Naive thymus-derived CD8-positive, alpha-beta T cell (primary cell): ENCODE results near the gene SPHK2. TPM values are rescaled to one million over a fixed set of nuclear protein-coding genes. Genes with fewer than 3 reads are reported as not detected.
A peak's percentile ranks its signal among the peaks of the same experiment; 100 is the strongest.

Experiments used
- ATAC-seq, 2 donors: fragments of 150-1000 bp; cut with Tn5 transposase in 1 of 2; sonication (Bioruptor Pico), chemical (Tn5 transposase) in 1 of 2; 1 replicate in 1 of 2; 2 replicates in 1 of 2; pipeline ENCODE4 v1.10.0; 2021; ENCODE audit warnings: mild to moderate bottlenecking in 2 of 2, moderate library complexity in 2 of 2
- POLR2A ChIA-PET: fragments of 350-600 bp; sonication (Branson Sonifier 250); formaldehyde crosslinking; loops from one replicate; lab custom pipeline; 2021; ENCODE audit warnings: antibody characterized with exemption; lab: Charles Lee
- DNase-seq, 10 donors: peaks; one replicate each; pipeline versions ENCODE4 v3.0.0 to v3.0.0-alpha.2; 2020 to 2022
- H3K27ac Mint-ChIP-seq, 10 donors: one replicate each; pipeline ENCODE4 v1.8.0; 2020 to 2022; ENCODE audit warnings: mild to moderate bottlenecking in 10 of 10, mixed read lengths in 10 of 10, moderate library complexity in 4 of 10, inconsistent platforms in 1 of 10
- H3K27me3 Mint-ChIP-seq, 5 donors: one replicate each; pipeline ENCODE4 v1.8.0; 2021 to 2022; ENCODE audit warnings: mixed read lengths in 5 of 5
- H3K36me3 Mint-ChIP-seq, 3 donors: one replicate each; pipeline ENCODE4 v1.8.0; 2020 to 2022; ENCODE audit warnings: mixed read lengths in 3 of 3, mild to moderate bottlenecking in 2 of 3, inconsistent platforms in 1 of 3
- H3K4me1 Mint-ChIP-seq, 4 donors: one replicate each; pipeline ENCODE4 v1.8.0; 2021 to 2022; ENCODE audit warnings: mixed read lengths in 4 of 4
- H3K4me3 Mint-ChIP-seq, 10 donors: one replicate each; pipeline ENCODE4 v1.8.0; 2020 to 2022; ENCODE audit warnings: mild to moderate bottlenecking in 10 of 10, mixed read lengths in 10 of 10, moderate library complexity in 6 of 10, inconsistent platforms in 1 of 10
- H3K9me3 Mint-ChIP-seq, 9 donors: one replicate each; pipeline ENCODE4 v1.8.0; 2020 to 2022; ENCODE audit warnings: mixed read lengths in 9 of 9, mild to moderate bottlenecking in 3 of 9, inconsistent platforms in 1 of 9, moderate library complexity in 1 of 9
- polyA plus RNA-seq, 3 donors: library from polyadenylated mRNA; unstranded; fragments of 300-500 nt; fragmentation: Illumina TruSeq; gene quantifications; one replicate each; pipeline ENCODE4 v1.2.3, GENCODE V29; 2021
- total RNA-seq, 8 experiments: library from RNA in 2 of 8; stranded (reverse) in 2 of 8; gene quantifications; one replicate each; pipeline ENCODE4 v1.2.3 and lab custom pipeline; 2021 to 2026

SPHK2 gene
- total and polyA plus RNA-seq, 5 experiments from 2014 or later, result 7.5 to 40.4 (median 9.1) TPM

DNA sequence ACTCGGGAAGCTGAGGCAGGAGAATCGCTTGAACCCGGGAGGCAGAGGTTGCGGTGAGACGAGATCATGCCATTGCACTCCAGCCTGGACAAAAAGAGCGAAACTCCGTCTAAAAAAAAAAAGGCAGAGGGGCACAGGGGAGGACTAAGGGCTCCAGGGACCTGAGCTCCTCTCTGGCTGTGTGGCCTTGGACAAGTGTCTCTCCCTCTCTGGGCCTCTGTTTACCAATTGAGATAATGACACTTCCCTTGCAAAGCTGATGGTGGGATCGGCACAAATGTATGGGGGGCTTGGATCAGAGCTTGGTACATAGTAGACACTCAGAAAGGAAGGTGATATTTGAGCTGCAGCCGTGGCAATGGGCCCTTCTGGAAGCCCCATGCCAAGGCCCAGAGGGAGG is 24.1 kb upstream of the SPHK2 start:
- Mint-ChIP-seq H3K4me1 (peaks cover 0 to 13% (median 5%) of the 10 kb centered on the region in 4 donors), H3K9me3 (no peaks in the 10 kb centered on the region), H3K4me3 (peak overlapping the region in 6 of 10 donors; percentile 17 to 55 (median 30)), H3K27ac (peak overlapping the region in 6 of 10 donors; percentile 2 to 89 (median 49)), H3K27me3 (peaks cover 0 to 3% (median 0%) of the 10 kb centered on the region in 5 donors), H3K36me3 (no peaks in the 10 kb centered on the region)
- no peak for ATAC-seq
- POLR2A ChIA-PET, result interaction anchor here (0.7 kb wide), 1 partner anchor 75 kb away, joined by 3 read pairs; no protein-coding TSS in a partner anchor
- DNase-seq, result no peak

DNA sequence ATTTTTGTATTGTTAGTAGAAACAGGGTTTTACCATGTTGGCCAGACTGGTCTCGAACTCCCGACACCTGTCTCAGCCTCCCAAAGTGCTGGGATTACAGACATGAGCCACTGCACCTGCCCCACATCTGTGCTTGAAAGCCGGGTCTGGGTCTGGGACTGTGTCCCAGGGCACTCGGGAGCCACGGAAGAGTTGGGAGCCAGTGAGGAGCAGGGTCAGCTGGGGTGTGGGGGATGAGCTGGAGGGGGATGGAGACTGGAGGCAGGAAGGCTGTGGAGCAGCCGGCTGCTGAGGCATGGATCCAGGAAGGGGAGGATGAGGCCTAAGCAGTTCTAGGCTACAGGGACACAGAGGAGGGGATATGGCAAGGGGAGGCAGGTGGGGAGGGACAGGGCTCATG is 23.5 kb upstream of the SPHK2 start:
- Mint-ChIP-seq H3K27me3 (peaks cover 0 to 3% (median 0%) of the 10 kb centered on the region in 5 donors), H3K27ac (peak overlapping the region in 5 of 10 donors; percentile 29 to 84 (median 54)), H3K36me3 (no peaks in the 10 kb centered on the region), H3K4me1 (peaks cover 0 to 13% (median 5%) of the 10 kb centered on the region in 4 donors), H3K4me3 (peak overlapping the region in 2 of 10 donors; percentile 24 to 48), H3K9me3 (no peaks in the 10 kb centered on the region)
- POLR2A ChIA-PET, result no interaction called here
- DNase-seq, result no peak
- no peak for ATAC-seq

- peaks cover 0 to 3% (median 0%) of the 10 kb centered on the region in 5 donors for H3K27me3 Mint-ChIP-seq
- H3K4me1 Mint-ChIP-seq, result peaks cover 0 to 13% (median 5%) of the 10 kb centered on the region in 4 donors
- POLR2A ChIA-PET, result no interaction called here
- H3K4me3 Mint-ChIP-seq, result peak overlapping the region in 4 of 10 donors; percentile 36 to 56 (median 50)
- H3K27ac Mint-ChIP-seq, result peak overlapping the region in 5 of 10 donors; percentile 3 to 84 (median 48)
- DNase-seq (no peak), ATAC-seq (no peak)
- H3K9me3 Mint-ChIP-seq, result no peaks in the 10 kb centered on the region
- no peaks in the 10 kb centered on the region for H3K36me3 Mint-ChIP-seq
Observed at GRCh38 chr19:48596237-48596636, 23.1 kb upstream of the SPHK2 start.

DNA sequence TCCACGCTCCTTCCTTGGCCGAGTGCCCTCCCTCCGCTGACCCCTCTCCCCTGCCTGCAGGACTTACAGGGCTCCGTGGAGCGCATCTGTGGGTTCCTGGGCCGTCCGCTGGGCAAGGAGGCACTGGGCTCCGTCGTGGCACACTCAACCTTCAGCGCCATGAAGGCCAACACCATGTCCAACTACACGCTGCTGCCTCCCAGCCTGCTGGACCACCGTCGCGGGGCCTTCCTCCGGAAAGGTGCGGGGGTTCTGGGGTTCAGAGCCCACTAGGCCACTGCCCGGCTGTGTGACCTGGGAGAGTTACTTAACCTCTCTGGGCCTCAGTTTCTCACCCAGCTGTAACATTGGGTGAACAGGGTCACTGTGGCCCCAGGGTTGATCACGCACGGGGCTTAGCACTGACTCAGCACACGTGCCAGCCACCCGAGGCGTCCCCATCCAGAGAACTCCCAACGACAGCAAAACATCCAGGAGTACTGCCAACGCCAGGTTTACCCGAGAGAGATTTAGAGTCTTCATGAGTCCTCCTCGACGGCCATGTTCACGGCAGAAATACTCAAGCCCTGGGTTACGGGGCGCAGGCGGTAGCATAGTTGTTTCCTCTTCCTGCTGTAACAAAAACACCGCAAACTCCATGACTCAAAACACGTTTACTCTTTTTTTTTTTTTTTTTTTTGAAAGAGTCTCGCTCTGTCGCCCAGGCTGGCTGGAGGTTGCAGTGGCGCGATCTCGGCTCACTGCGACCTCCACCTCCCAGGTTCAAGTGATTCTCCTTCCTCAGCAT is 22.4 kb upstream of the SPHK2 start:
- DNase-seq, result peak in 3 of 10 donors; percentile 32 to 50 (median 41)
- no peaks in the 10 kb centered on the region for H3K36me3 Mint-ChIP-seq
- no peaks in the 10 kb centered on the region for H3K9me3 Mint-ChIP-seq
- peaks cover 0 to 3% (median 0%) of the 10 kb centered on the region in 5 donors for H3K27me3 Mint-ChIP-seq
- H3K4me3 Mint-ChIP-seq, result peak overlapping the region; percentile 22 to 74 (median 56)
- peak; percentile 81 to 92 for ATAC-seq
- peak overlapping the region; percentile 60 to 89 (median 75) for H3K27ac Mint-ChIP-seq
- POLR2A ChIA-PET, result interaction anchor here (0.5 to 0.7 kb wide), 5 partner anchors 11 to 1043 kb away, joined by 3 to 5 read pairs (median 4); no protein-coding TSS in a partner anchor
- H3K4me1 Mint-ChIP-seq, result peaks cover 0 to 13% (median 5%) of the 10 kb centered on the region in 4 donors

DNA sequence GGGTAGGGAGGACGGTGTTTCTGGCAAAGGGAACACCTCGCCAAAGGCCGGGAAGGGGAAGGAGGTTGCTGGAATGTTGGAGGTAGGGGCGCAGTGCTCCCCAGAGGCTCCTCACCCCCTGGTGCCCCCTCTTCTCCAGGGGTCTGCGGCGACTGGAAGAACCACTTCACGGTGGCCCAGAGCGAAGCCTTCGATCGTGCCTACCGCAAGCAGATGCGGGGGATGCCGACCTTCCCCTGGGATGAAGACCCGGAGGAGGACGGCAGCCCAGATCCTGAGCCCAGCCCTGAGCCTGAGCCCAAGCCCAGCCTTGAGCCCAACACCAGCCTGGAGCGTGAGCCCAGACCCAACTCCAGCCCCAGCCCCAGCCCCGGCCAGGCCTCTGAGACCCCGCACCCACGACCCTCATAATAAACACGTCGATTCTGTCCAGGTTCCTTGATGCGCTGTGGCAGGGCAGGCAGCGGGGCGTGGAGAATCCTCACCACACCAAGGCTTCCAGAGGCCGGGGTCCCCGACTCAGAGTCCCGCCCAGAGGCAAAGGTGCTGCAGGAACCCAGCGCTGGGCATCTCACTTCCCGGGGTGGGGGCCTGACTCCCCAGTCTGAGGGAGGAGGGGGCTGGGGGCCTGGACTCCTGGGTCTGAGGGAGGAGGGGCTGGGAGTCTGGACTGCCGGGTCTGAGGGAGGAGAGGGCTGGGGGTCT is 20.2 kb upstream of the SPHK2 start:
- no peak overlapping the region for H3K4me3 Mint-ChIP-seq
- H3K9me3 Mint-ChIP-seq, result no peaks in the 10 kb centered on the region
- no peak for ATAC-seq
- peaks cover 0 to 6% (median 0%) of the 10 kb centered on the region in 4 donors for H3K4me1 Mint-ChIP-seq
- no peak for DNase-seq
- POLR2A ChIA-PET, result no interaction called here
- H3K27me3 Mint-ChIP-seq, result peaks cover 0 to 3% (median 0%) of the 10 kb centered on the region in 5 donors
- no peaks in the 10 kb centered on the region for H3K36me3 Mint-ChIP-seq
- peak overlapping the region in 2 of 10 donors; percentile 18 to 56 for H3K27ac Mint-ChIP-seq

DNA sequence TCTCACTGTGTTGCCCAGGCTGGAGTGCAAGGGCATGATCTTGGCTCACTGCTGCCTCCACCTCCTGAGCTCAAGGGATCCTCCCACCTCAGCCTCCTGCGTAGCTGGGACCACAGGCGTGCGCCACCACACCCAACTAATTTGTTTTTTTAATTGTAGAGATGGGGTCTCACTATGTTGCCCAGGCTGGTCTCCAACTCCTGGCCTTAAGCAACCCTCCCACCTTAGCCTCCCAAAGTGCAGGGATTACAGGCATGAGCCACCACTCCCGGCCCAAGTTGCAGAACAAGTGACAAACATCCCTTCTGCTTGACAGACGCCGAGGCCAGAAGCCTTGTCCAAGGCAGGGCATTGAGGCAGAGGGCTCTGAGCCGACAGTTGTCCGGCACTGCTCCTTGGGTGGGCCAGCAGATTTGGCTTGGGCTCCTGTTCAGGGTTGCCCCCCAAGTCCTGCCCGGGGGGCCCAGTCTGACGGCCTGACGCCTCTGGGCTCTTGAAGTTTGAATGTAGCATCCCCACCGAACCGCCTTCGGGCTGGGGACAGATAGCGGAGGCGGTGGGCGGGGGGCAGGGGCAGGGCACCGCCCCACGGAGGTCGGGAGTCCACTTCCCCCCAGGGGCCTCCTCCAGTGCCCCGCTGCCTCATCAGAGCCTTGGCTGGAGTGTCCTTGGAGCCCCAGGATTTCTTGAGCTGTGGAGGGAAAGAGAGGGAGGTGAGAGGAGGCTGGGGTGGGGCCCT is 18.5 kb upstream of the SPHK2 start:
- Mint-ChIP-seq H3K27me3 (peaks cover 0 to 3% (median 0%) of the 10 kb centered on the region in 5 donors), H3K36me3 (no peaks in the 10 kb centered on the region), H3K4me3 (no peak overlapping the region), H3K27ac (no peak overlapping the region), H3K9me3 (no peaks in the 10 kb centered on the region), H3K4me1 (peaks cover 0 to 7% (median 0%) of the 10 kb centered on the region in 4 donors)
- ATAC-seq (no peak), DNase-seq (no peak)
- POLR2A ChIA-PET, result no interaction called here

DNA sequence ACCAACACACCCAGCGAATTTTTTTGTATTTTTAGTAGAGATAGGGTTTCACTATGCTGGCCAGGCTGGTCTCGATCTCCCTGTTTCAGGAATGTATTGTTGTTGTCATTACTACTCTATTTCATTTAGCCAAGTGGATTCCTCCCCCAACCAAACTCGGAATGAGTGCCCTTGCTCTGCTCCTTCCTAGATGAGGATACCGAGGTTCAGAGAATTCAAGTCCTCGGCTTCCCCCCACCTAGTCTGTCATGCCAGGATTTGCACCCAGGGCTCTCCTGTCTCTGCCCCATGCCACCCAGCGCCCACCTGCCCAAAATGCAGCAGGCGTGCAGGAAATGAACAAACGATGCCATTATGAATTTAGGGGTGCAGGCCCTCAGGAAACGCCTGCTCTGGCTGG is 16.3 kb upstream of the SPHK2 start:
- peaks cover 0 to 3% (median 0%) of the 10 kb centered on the region in 5 donors for H3K27me3 Mint-ChIP-seq
- ATAC-seq (no peak), DNase-seq (no peak)
- no peak overlapping the region for H3K4me3 Mint-ChIP-seq
- POLR2A ChIA-PET, result no interaction called here
- H3K4me1 Mint-ChIP-seq, result peaks cover 0 to 2% (median 0%) of the 10 kb centered on the region in 4 donors
- no peaks in the 10 kb centered on the region for H3K36me3 Mint-ChIP-seq
- no peaks in the 10 kb centered on the region for H3K9me3 Mint-ChIP-seq
- peak overlapping the region in 2 of 10 donors; percentile 30 to 49 for H3K27ac Mint-ChIP-seq

GRCh38 chr19:48603449-48603848 is 15.9 kb upstream of the SPHK2 start:
- no peaks in the 10 kb centered on the region for H3K36me3 Mint-ChIP-seq
- no peak for DNase-seq
- ATAC-seq, result no peak
- H3K27me3 Mint-ChIP-seq, result peaks cover 0 to 2% (median 0%) of the 10 kb centered on the region in 5 donors
- H3K9me3 Mint-ChIP-seq, result no peaks in the 10 kb centered on the region
- H3K4me3 Mint-ChIP-seq, result no peak overlapping the region
- no peak overlapping the region for H3K27ac Mint-ChIP-seq
- peaks cover 0 to 2% (median 0%) of the 10 kb centered on the region in 4 donors for H3K4me1 Mint-ChIP-seq
- POLR2A ChIA-PET, result no interaction called here

- ATAC-seq, result no peak
- POLR2A ChIA-PET, result no interaction called here
- no peaks in the 10 kb centered on the region for H3K9me3 Mint-ChIP-seq
- no peak overlapping the region for H3K27ac Mint-ChIP-seq
- H3K4me1 Mint-ChIP-seq, result peaks cover 2 to 5% (median 3%) of the 10 kb centered on the region in 4 donors
- H3K27me3 Mint-ChIP-seq, result no peaks in the 10 kb centered on the region
- no peaks in the 10 kb centered on the region for H3K36me3 Mint-ChIP-seq
- no peak for DNase-seq
- no peak overlapping the region for H3K4me3 Mint-ChIP-seq
Observed at GRCh38 chr19:48603850-48604249, 15.5 kb upstream of the SPHK2 start.

DNA sequence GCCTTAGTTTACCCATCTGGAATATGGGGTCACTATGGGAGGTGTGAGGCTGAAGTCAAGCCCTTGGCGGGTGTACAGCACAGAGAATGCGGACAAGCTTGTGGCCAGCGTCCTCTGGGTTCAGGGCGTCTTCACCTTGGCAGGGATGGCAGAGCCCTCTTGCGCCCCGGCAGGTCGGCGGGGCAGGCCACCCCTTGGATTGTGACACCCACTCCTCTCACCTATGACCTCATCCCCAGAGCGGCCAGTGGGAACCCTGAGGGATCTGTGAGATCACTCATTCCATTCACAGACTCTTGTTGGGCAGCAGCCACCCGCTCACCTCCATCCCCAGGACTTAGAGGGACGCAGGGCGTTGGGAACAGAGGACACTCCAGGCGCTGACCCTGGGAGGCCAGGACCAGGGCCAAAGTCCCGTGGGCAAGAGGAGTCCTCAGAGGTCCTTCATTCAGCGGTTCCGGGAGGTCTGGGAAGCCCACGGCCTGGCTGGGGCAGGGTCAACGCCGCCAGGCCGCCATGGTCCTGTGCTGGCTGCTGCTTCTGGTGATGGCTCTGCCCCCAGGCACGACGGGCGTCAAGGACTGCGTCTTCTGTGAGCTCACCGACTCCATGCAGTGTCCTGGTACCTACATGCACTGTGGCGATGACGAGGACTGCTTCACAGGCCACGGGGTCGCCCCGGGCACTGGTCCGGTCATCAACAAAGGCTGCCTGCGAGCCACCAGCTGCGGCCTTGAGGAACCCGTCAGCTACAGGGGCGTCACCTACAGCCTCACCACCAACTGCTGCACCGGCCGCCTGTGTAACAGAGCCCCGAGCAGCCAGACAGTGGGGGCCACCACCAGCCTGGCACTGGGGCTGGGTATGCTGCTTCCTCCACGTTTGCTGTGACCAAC is 12.6 kb upstream of the SPHK2 start, which contains the start of gene SPACA4:
SPACA4 (plus strand) TSS at position 280 of the 896 bp plus-strand sequence; CDS start at position 517, 237 bp downstream.
- ATAC-seq (no peak), DNase-seq (no peak)
- no peak within 1 kb of the TSS for H3K4me3 Mint-ChIP-seq
- peak within 1 kb of the TSS in 1 of 10 donors; percentile 2 for H3K27ac Mint-ChIP-seq
- no peaks in the 10 kb centered on the region for H3K9me3 Mint-ChIP-seq
- H3K4me1 Mint-ChIP-seq, result peaks cover 3 to 7% (median 5%) of the 10 kb centered on the region in 4 donors
- POLR2A ChIA-PET, result interaction anchor here (1.4 kb wide), 2 partner anchors 11 to 13 kb away, joined by 3 read pairs; partner anchors contain the start of gene SPHK2
- H3K36me3 Mint-ChIP-seq, result no peaks in the 10 kb centered on the region
- H3K27me3 Mint-ChIP-seq, result no peaks in the 10 kb centered on the region

DNA sequence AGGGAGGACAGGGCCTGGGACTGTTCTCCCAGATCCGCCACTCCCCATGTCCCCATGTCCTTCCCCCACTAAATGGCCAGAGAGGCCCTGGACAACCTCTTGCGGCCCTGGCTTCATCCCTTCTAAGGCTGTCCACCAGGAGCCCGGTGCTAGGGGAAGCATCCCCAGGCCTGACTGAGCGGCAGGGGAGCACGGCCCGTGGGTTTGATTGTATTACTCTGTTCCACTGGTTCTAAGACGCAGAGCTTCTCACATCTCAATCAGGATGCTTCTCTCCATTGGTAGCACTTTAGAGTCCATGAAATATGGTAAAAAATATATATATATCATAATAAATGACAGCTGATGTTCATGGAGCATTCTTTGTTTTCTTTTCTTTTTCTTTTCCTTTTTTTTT is 11.9 kb upstream of the SPHK2 start:
- Mint-ChIP-seq H3K4me3 (no peak overlapping the region), H3K9me3 (no peaks in the 10 kb centered on the region), H3K36me3 (no peaks in the 10 kb centered on the region), H3K27me3 (no peaks in the 10 kb centered on the region), H3K4me1 (peaks cover 3 to 7% (median 5%) of the 10 kb centered on the region in 4 donors), H3K27ac (no peak overlapping the region)
- no peak for DNase-seq
- no peak for ATAC-seq
- POLR2A ChIA-PET, result interaction anchor here (1.4 to 2.0 kb wide), 3 partner anchors 10 to 127 kb away, joined by 3 to 5 read pairs (median 3); partner anchors contain the start of gene SPHK2
